K562 (cell line): ENCODE measurements around the gene F12. TPM values are rescaled to one million over a fixed set of nuclear protein-coding genes. Genes with fewer than 3 reads are reported as not detected.
A peak's percentile ranks its signal among the peaks of the same experiment; 100 is the strongest.

Source experiments
- ADNP ChIP-seq: fragments of 200-800 bp; sonication (Bioruptor generic); IDR thresholded peaks from 2 replicates; pipeline ENCODE4 v1.6.1; 2016; ENCODE audit warnings: missing genetic modification characterization, missing compliant biosample characterization
- CBFA2T2 ChIP-seq: fragments of 450-650 bp; conservative IDR thresholded peaks from 2 replicates; pipeline ENCODE4 v1.6.1; 2017; ENCODE audit warnings: mild to moderate bottlenecking
- CEBPG ChIP-seq, 3 experiments: fragments of 200-800 bp in 1 of 3; sonication (Bioruptor generic) in 1 of 3; sonication (generic) in 1 of 3; formaldehyde crosslinking in 1 of 3; IDR thresholded peaks in 2 of 3; conservative IDR thresholded peaks in 1 of 3; 2 replicates each; pipeline versions ENCODE4 v1.6.1 to v1.8.0; 2016 to 2022; ENCODE audit warnings: missing compliant biosample characterization in 2 of 3, missing genetic modification characterization in 2 of 3, mild to moderate bottlenecking in 1 of 3, missing genetic modification reagents in 1 of 3
- MYBL2 ChIP-seq, 2 experiments: fragments of 450-650 bp in 1 of 2; sonication (generic) in 1 of 2; formaldehyde crosslinking in 1 of 2; IDR thresholded peaks; 2 replicates each; pipeline versions ENCODE4 v1.6.1 to v1.8.1; 2017 to 2022; ENCODE audit warnings: borderline replicate concordance in 1 of 2, inconsistent platforms in 1 of 2, low read depth in 1 of 2, mild to moderate bottlenecking in 1 of 2, missing genetic modification reagents in 1 of 2, moderate library complexity in 1 of 2
- NCOA1 ChIP-seq: fragments of 450-650 bp; IDR thresholded peaks from 2 replicates; pipeline ENCODE4 v1.6.1; 2016; ENCODE audit warnings: low read depth
- NCOA6 ChIP-seq: fragments of 450-650 bp; IDR thresholded peaks from 2 replicates; pipeline ENCODE4 v1.6.1; 2017; ENCODE audit warnings: mild to moderate bottlenecking
- NELFE ChIP-seq: IDR thresholded peaks from 2 replicates; pipeline ENCODE4 v1.6.1; 2011; ENCODE audit warnings: mild to moderate bottlenecking; ENCODE audit not compliant: insufficient read depth, insufficient read length
- RBM25 ChIP-seq: fragments of 200-400 bp; formaldehyde crosslinking; IDR thresholded peaks from 2 replicates; pipeline ENCODE4 v1.6.1; 2018; ENCODE audit warnings: low read length, low read depth, moderate library complexity; ENCODE audit not compliant: severe bottlenecking
- SMARCE1 ChIP-seq: fragments of 450-650 bp; IDR thresholded peaks from 2 replicates; pipeline ENCODE4 v1.7.1; 2016; ENCODE audit warnings: mild to moderate bottlenecking
- TRIM28 ChIP-seq: fragments of 450-650 bp; IDR thresholded peaks from 2 replicates; pipeline ENCODE4 v1.6.1; 2017
- U2AF1 ChIP-seq: fragments of 200-400 bp; formaldehyde crosslinking; optimal IDR thresholded peaks from 2 replicates; pipeline ENCODE3; 2017; ENCODE audit warnings: mild to moderate bottlenecking, low read depth, low read length, moderate library complexity
- ZFP36 ChIP-seq: fragments of 150-350 bp; IDR thresholded peaks from 2 replicates; pipeline ENCODE4 v1.6.1; 2018; ENCODE audit warnings: low read length, low read depth; ENCODE audit not compliant: partially characterized antibody
- ZNF586 ChIP-seq: fragments of 450-650 bp; formaldehyde crosslinking; conservative IDR thresholded peaks from 2 replicates; pipeline ENCODE4 v1.4.0; 2020; ENCODE audit warnings: mild to moderate bottlenecking, moderate library complexity
- polyA plus RNA-seq, 8 experiments: library from polyadenylated mRNA; depleted of rRNA in 4 of 8; stranded (reverse) in 5 of 8; unstranded in 3 of 8; fragments of >200 nt; fragmentation: Nextera tagmentation in 2 of 8; fragmentation: Illumina TruSeq in 1 of 8; extraction: Ambion mirVana in 2 of 8; extraction: Trizol in 1 of 8; gene quantifications; 2 replicates each; pipeline versions ENCODE4 v1.2.1 to v1.2.3, GENCODE V29; 2011 to 2014; ENCODE audit warnings: inconsistent platforms in 1 of 8, missing spikeins in 1 of 8
- total RNA-seq, 7 experiments: library from RNA; depleted of rRNA in 6 of 7; stranded (reverse); fragments of >200 nt in 6 of 7; fragmentation: Illumina TruSeq in 2 of 7; extraction: Trizol in 2 of 7; gene quantifications; 2 replicates each; pipeline versions ENCODE4 v1.2.1 to v1.2.3, GENCODE V29; 2011 to 2021; ENCODE audit warnings: low replicate concordance in 1 of 7
- TF ChIP-seq, protein P1 (sequence below): fragments of 250-450 bp; sonication (Bioruptor Pico); IDR thresholded peaks from 2 replicates; pipeline ENCODE4 v1.5.0; 2021
- TF ChIP-seq, protein P2 (sequence below): fragments of 450-650 bp; IDR thresholded peaks from 2 replicates; pipeline ENCODE4 v1.6.1; 2018; ENCODE audit warnings: mild to moderate bottlenecking, low read depth; ENCODE audit not compliant: partially characterized antibody
- TF ChIP-seq, protein P3 (sequence below): fragments of 250-450 bp; sonication (Bioruptor Pico); IDR thresholded peaks from 2 replicates; pipeline ENCODE4 v1.8.0; 2021; ENCODE audit warnings: moderate library complexity, mild to moderate bottlenecking, inconsistent platforms
- TF ChIP-seq, protein P4 (sequence below): sonication (generic); formaldehyde crosslinking; IDR thresholded peaks from 2 replicates; pipeline ENCODE4 v1.5.0; 2020; ENCODE audit warnings: missing genetic modification reagents
- TF ChIP-seq, protein P5 (sequence below): fragments of 450-650 bp; IDR thresholded peaks from 2 replicates; pipeline ENCODE4 v1.6.1; 2016

F12 gene
- total and polyA plus RNA-seq, 9 of the 15 experiments (the other 6 are each of a cell fraction or from before 2014, with no cell fraction given): 0.59 to 18.3 (median 3.6) TPM

DNA sequence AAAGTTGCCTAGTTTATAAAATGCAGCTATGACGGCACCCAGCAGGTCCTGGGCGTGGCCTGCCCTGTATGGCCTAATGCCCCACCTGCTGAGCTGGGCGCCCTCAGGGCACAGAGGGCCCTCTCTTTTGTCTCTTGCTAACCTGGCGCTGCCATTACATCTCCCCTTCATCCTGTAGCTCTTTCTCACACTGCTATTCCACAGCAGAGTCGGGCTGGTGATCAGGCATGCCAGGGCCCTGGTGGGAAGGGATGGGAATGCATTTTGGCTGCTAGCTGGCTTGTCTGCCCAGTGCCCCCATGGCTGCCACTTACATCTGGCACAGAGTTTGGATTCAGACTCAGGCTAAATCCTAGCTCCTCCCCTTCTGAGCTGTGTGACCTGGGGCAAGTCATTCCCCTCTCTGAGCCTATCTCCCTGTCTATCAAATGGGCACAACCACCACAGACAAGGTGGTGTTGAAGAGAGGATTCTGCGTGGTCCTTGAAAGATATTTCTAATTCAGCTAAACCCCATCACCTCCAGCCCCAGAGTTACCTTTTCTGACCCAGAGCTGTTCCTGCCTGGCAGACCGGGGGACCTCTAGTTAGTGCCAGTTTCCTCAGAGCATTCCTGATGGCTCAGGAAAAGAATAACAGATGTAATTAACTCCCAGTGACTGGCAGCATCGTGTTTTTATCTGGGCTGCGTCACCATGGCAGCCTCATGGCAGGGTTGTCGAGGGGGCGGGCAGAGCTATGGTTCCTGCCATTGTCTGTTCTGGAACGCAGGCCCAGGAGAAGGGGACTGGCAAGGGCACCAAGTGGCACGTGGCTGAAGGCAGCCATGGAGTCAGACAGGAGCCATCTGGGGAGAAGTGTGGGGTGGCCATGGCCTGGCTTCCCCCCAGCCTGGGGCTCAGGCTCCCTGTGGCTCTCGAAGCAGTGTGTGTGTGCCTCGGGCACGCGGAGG, 43.6 kb upstream of the F12 start (continued):
- TF ChIP-seq ZFP36 (peak; percentile 68), ADNP (no peak), SMARCE1 (no peak), NCOA1 (no peak), RBM25 (peak; percentile 30), TRIM28 (no peak), NELFE (no peak), U2AF1 (no peak), ZNF586 (no peak), MYBL2 (IDR thresholded peaks at IDR 0.05; ENCODE audit: low read depth) (no peak), MYBL2 (CRISPR knock-in tag; IDR thresholded peaks at IDR 0.05; ENCODE audit: borderline replicate concordance) (no peak), NCOA6 (no peak), CBFA2T2 (no peak), CEBPG (CRISPR knock-in tag; IDR thresholded peaks at IDR 0.05) (no peak), CEBPG (tag; conservative IDR thresholded peaks at IDR 0.05 in 1 of 2, IDR thresholded peaks at IDR 0.05 in 1 of 2) (no peak)
- TF ChIP-seq, protein P1, sequence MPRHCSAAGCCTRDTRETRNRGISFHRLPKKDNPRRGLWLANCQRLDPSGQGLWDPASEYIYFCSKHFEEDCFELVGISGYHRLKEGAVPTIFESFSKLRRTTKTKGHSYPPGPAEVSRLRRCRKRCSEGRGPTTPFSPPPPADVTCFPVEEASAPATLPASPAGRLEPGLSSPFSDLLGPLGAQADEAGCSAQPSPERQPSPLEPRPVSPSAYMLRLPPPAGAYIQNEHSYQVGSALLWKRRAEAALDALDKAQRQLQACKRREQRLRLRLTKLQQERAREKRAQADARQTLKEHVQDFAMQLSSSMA (CRISPR knock-in tag): no peak
- TF ChIP-seq, protein P2, sequence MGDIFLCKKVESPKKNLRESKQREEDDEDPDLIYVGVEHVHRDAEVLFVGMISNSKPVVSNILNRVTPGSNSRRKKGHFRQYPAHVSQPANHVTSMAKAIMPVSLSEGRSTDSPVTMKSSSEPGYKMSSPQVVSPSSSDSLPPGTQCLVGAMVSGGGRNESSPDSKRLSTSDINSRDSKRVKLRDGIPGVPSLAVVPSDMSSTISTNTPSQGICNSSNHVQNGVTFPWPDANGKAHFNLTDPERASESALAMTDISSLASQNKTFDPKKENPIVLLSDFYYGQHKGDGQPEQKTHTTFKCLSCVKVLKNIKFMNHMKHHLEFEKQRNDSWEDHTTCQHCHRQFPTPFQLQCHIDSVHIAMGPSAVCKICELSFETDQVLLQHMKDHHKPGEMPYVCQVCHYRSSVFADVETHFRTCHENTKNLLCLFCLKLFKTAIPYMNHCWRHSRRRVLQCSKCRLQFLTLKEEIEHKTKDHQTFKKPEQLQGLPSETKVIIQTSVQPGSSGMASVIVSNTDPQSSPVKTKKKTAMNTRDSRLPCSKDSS: no peak
- TF ChIP-seq, protein P3, sequence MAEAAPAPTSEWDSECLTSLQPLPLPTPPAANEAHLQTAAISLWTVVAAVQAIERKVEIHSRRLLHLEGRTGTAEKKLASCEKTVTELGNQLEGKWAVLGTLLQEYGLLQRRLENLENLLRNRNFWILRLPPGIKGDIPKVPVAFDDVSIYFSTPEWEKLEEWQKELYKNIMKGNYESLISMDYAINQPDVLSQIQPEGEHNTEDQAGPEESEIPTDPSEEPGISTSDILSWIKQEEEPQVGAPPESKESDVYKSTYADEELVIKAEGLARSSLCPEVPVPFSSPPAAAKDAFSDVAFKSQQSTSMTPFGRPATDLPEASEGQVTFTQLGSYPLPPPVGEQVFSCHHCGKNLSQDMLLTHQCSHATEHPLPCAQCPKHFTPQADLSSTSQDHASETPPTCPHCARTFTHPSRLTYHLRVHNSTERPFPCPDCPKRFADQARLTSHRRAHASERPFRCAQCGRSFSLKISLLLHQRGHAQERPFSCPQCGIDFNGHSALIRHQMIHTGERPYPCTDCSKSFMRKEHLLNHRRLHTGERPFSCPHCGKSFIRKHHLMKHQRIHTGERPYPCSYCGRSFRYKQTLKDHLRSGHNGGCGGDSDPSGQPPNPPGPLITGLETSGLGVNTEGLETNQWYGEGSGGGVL (CRISPR knock-in tag): no peak
- TF ChIP-seq, protein P4, sequence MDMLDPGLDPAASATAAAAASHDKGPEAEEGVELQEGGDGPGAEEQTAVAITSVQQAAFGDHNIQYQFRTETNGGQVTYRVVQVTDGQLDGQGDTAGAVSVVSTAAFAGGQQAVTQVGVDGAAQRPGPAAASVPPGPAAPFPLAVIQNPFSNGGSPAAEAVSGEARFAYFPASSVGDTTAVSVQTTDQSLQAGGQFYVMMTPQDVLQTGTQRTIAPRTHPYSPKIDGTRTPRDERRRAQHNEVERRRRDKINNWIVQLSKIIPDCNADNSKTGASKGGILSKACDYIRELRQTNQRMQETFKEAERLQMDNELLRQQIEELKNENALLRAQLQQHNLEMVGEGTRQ (CRISPR knock-in tag): no peak
- TF ChIP-seq, protein P5, sequence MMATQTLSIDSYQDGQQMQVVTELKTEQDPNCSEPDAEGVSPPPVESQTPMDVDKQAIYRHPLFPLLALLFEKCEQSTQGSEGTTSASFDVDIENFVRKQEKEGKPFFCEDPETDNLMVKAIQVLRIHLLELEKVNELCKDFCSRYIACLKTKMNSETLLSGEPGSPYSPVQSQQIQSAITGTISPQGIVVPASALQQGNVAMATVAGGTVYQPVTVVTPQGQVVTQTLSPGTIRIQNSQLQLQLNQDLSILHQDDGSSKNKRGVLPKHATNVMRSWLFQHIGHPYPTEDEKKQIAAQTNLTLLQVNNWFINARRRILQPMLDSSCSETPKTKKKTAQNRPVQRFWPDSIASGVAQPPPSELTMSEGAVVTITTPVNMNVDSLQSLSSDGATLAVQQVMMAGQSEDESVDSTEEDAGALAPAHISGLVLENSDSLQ: peak; percentile 38; the same call in 1 of the 2 replicates
